Astrocyte (in vitro differentiated cells and primary cell): ENCODE measurements around the gene METTL27. TPM values are rescaled to one million over a fixed set of nuclear protein-coding genes. Genes with fewer than 3 reads are reported as not detected.
"Not testable (repeated sequence)": the region's sequence is repeated elsewhere in the genome, so short reads cannot be mapped to it uniquely, and the experiment has no call there.

ENCODE experiments used
- DNase-seq: peaks from one replicate; pipeline ENCODE4 v3.0.0-alpha.2; 2010; ENCODE audit warnings: low read depth
- FAIRE-seq: peaks from 2 replicates; lab custom pipeline; 2011; peaks lifted over from hg19 to GRCh38; lab: Jason Lieb, UNC
- H2AFZ ChIP-seq: 2 replicates; pipeline ENCODE4 v1.6.0; 2012; ENCODE audit warnings: low read depth, low read length, inconsistent platforms
- H3K27ac ChIP-seq: 2 replicates; pipeline ENCODE4 v1.5.1; 2011; ENCODE audit warnings: low read depth, low read length, inconsistent platforms
- H3K27me3 ChIP-seq: 2 replicates; pipeline ENCODE4 v1.6.0; 2011; ENCODE audit warnings: low read length, inconsistent platforms; ENCODE audit not compliant: insufficient read depth
- H3K36me3 ChIP-seq: 2 replicates; pipeline ENCODE4 v1.5.1; 2011; ENCODE audit warnings: low read length, inconsistent platforms; ENCODE audit not compliant: insufficient read depth
- H3K4me1 ChIP-seq: 2 replicates; pipeline ENCODE4 v1.5.1; 2011; ENCODE audit warnings: low read length, inconsistent platforms; ENCODE audit not compliant: insufficient read depth
- H3K4me2 ChIP-seq: 2 replicates; pipeline ENCODE4 v1.6.0; 2012; ENCODE audit warnings: low read length, inconsistent platforms
- H3K4me3 ChIP-seq: 2 replicates; pipeline ENCODE4 v1.5.1; 2011; ENCODE audit warnings: low read depth, mild to moderate bottlenecking, low read length, inconsistent platforms; ENCODE audit not compliant: insufficient read depth
- H3K79me2 ChIP-seq: 2 replicates; pipeline ENCODE4 v1.6.0; 2012; ENCODE audit warnings: mild to moderate bottlenecking, low read length, inconsistent platforms; ENCODE audit not compliant: insufficient read depth
- H3K9ac ChIP-seq: 2 replicates; pipeline ENCODE4 v1.6.0; 2012; ENCODE audit warnings: mild to moderate bottlenecking, low read length, inconsistent platforms
- H3K9me3 ChIP-seq: 2 replicates; pipeline ENCODE4 v1.5.1; 2012; ENCODE audit warnings: low read depth, mild to moderate bottlenecking, low read length, inconsistent platforms; ENCODE audit not compliant: insufficient read depth
- H4K20me1 ChIP-seq: 2 replicates; pipeline ENCODE4 v1.6.0; 2012; ENCODE audit warnings: low read length, inconsistent platforms; ENCODE audit not compliant: insufficient read depth
- H3K27ac Mint-ChIP-seq: one replicate; pipeline ENCODE4 v1.8.0; 2021; ENCODE audit warnings: mild to moderate bottlenecking, mixed read lengths; ENCODE audit not compliant: unreplicated experiment
- H3K27me3 Mint-ChIP-seq: one replicate; pipeline ENCODE4 v1.8.0; 2021; ENCODE audit warnings: low read depth, mixed read lengths; ENCODE audit not compliant: unreplicated experiment
- H3K36me3 Mint-ChIP-seq: one replicate; pipeline ENCODE4 v1.8.0; 2021; ENCODE audit warnings: low read depth, mixed read lengths; ENCODE audit not compliant: unreplicated experiment
- H3K4me1 Mint-ChIP-seq: one replicate; pipeline ENCODE4 v1.8.0; 2021; ENCODE audit warnings: low read depth, mixed read lengths; ENCODE audit not compliant: unreplicated experiment
- H3K4me3 Mint-ChIP-seq: one replicate; pipeline ENCODE4 v1.8.0; 2021; ENCODE audit warnings: mild to moderate bottlenecking, moderate library complexity, mixed read lengths; ENCODE audit not compliant: unreplicated experiment
- H3K9me3 Mint-ChIP-seq: one replicate; pipeline ENCODE4 v1.8.0; 2021; ENCODE audit warnings: mild to moderate bottlenecking, mixed read lengths; ENCODE audit not compliant: unreplicated experiment
- CTCF ChIP-seq: IDR thresholded peaks from 2 replicates; pipeline ENCODE4 v1.5.1; 2011; ENCODE audit warnings: low read depth, mild to moderate bottlenecking, inconsistent platforms, low read length, moderate library complexity; ENCODE audit not compliant: insufficient read depth
- EZH2 ChIP-seq: IDR thresholded peaks from 2 replicates; pipeline ENCODE4 v1.6.1; 2012; ENCODE audit warnings: mild to moderate bottlenecking, low read length, inconsistent platforms; ENCODE audit not compliant: insufficient read depth
- total RNA-seq: library from RNA; stranded (reverse); gene quantifications from 2 replicates; pipeline ENCODE4 v1.2.1, GENCODE V29; 2021

METTL27 gene
- total RNA-seq, 1 donor from 2014 or later, result 2.5 TPM

- Histone ChIP-seq H4K20me1 (no peaks in the 10 kb centered on the region), H3K9me3 (no peaks in the 10 kb centered on the region), H3K27ac (peak overlapping the region; percentile 79), H2AFZ (peak overlapping the region; percentile 69), H3K4me1 (peaks cover 17% of the 10 kb centered on the region), H3K36me3 (no peaks in the 10 kb centered on the region), H3K9ac (peak overlapping the region; percentile 69), H3K79me2 (no peaks in the 10 kb centered on the region), H3K4me2 (peak overlapping the region; percentile 76), H3K27me3 (no peaks in the 10 kb centered on the region), H3K4me3 (no peak overlapping the region)
- Mint-ChIP-seq H3K36me3 (no peaks in the 10 kb centered on the region), H3K4me3 (no peak overlapping the region), H3K4me1 (peaks cover 15% of the 10 kb centered on the region), H3K27me3 (no peaks in the 10 kb centered on the region), H3K9me3 (no peaks in the 10 kb centered on the region), H3K27ac (no peak overlapping the region)
- TF ChIP-seq CTCF, result no peak
- TF ChIP-seq EZH2, result no peak
- DNase-seq (no peak), FAIRE-seq (no peak)
Observed at GRCh38 chr7:73823257-73823656, 19.1 kb downstream of the METTL27 start.

- Histone ChIP-seq H3K4me2 (peak overlapping the region; percentile 76), H3K9me3 (no peaks in the 10 kb centered on the region), H3K4me3 (no peak overlapping the region), H2AFZ (peak overlapping the region; percentile 69), H3K27ac (peak overlapping the region; percentile 79), H3K36me3 (no peaks in the 10 kb centered on the region), H3K9ac (peak overlapping the region; percentile 69), H4K20me1 (no peaks in the 10 kb centered on the region), H3K27me3 (no peaks in the 10 kb centered on the region), H3K4me1 (peaks cover 13% of the 10 kb centered on the region), H3K79me2 (no peaks in the 10 kb centered on the region)
- H3K9me3 Mint-ChIP-seq, result no peaks in the 10 kb centered on the region
- peak overlapping the region; percentile 65 for H3K27ac Mint-ChIP-seq
- H3K36me3 Mint-ChIP-seq, result no peaks in the 10 kb centered on the region
- H3K27me3 Mint-ChIP-seq, result no peaks in the 10 kb centered on the region
- no peak overlapping the region for H3K4me3 Mint-ChIP-seq
- TF ChIP-seq CTCF (no peak), EZH2 (no peak)
- FAIRE-seq (peak; percentile 94), DNase-seq (peak; percentile 92)
- H3K4me1 Mint-ChIP-seq, result peaks cover 11% of the 10 kb centered on the region
Observed at GRCh38 chr7:73822319-73823173, 19.8 kb downstream of the METTL27 start.

GRCh38 chr7:73821597-73822285 is 20.6 kb downstream of the METTL27 start:
- H3K27me3 ChIP-seq, H3K4me3 ChIP-seq, H4K20me1 ChIP-seq, H3K4me1 Mint-ChIP-seq, H3K36me3 ChIP-seq, H3K36me3 Mint-ChIP-seq, H2AFZ ChIP-seq, H3K27me3 Mint-ChIP-seq, H3K9ac ChIP-seq, DNase-seq, H3K9me3 Mint-ChIP-seq, H3K9me3 ChIP-seq, H3K79me2 ChIP-seq, FAIRE-seq, H3K4me3 Mint-ChIP-seq: not testable (repeated sequence)
- Histone ChIP-seq H3K27ac (peak overlapping the region; percentile 71), H3K4me2 (peak overlapping the region; percentile 76), H3K4me1 (peaks cover 13% of the 10 kb centered on the region)
- peak overlapping the region; percentile 58 for H3K27ac Mint-ChIP-seq
